ENCODE measurements around the gene ZNF830.

DNA sequence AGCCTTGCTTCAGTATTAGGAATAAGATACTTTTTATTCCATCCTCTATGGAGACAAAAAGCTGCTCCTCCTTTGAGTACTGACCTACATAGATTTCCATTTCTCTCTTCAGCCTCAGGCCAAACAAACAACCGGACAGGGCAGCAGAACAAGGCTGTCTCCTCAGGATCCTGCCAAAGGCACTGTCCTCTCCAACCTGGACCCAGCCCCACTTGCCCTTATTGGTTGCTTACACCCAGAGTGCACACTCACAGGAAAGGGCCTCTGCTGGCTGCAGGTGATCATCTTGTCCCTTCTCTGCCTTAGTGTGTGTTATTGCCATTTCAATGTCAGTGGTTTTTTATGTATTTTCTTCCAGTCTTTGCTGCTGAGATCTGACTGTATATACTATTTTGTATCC, 45.6 kb downstream of the ZNF830 start:
- TF ChIP-seq, protein P1, sequence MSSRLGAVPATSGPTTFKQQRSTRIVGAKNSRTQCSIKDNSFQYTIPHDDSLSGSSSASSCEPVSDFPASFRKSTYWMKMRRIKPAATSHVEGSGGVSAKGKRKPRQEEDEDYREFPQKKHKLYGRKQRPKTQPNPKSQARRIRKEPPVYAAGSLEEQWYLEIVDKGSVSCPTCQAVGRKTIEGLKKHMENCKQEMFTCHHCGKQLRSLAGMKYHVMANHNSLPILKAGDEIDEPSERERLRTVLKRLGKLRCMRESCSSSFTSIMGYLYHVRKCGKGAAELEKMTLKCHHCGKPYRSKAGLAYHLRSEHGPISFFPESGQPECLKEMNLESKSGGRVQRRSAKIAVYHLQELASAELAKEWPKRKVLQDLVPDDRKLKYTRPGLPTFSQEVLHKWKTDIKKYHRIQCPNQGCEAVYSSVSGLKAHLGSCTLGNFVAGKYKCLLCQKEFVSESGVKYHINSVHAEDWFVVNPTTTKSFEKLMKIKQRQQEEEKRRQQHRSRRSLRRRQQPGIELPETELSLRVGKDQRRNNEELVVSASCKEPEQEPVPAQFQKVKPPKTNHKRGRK (tag; IDR thresholded peaks at IDR 0.05): no peak
- TF ChIP-seq RFX5 (IDR thresholded peaks at IDR 0.05; ENCODE audit: low read depth, low read length): no peak
- TF ChIP-seq BRCA1 (IDR thresholded peaks at IDR 0.05): no peak
- TF ChIP-seq BRCA1 (CRISPR knock-in tag; IDR thresholded peaks at IDR 0.05): no peak
- no peak for TF ChIP-seq ESRRA (IDR thresholded peaks at IDR 0.05; ENCODE audit: borderline replicate concordance, low read depth)
- TF ChIP-seq CSDE1 (IDR thresholded peaks at IDR 0.05): no peak
- TF ChIP-seq ZNF3 (CRISPR knock-in tag; IDR thresholded peaks at IDR 0.05): no peak
- TF ChIP-seq SP2 (IDR thresholded peaks at IDR 0.05; ENCODE audit: extremely low read depth, low read depth, low read length, poor library complexity, severe bottlenecking): no peak
- TF ChIP-seq, protein P2, sequence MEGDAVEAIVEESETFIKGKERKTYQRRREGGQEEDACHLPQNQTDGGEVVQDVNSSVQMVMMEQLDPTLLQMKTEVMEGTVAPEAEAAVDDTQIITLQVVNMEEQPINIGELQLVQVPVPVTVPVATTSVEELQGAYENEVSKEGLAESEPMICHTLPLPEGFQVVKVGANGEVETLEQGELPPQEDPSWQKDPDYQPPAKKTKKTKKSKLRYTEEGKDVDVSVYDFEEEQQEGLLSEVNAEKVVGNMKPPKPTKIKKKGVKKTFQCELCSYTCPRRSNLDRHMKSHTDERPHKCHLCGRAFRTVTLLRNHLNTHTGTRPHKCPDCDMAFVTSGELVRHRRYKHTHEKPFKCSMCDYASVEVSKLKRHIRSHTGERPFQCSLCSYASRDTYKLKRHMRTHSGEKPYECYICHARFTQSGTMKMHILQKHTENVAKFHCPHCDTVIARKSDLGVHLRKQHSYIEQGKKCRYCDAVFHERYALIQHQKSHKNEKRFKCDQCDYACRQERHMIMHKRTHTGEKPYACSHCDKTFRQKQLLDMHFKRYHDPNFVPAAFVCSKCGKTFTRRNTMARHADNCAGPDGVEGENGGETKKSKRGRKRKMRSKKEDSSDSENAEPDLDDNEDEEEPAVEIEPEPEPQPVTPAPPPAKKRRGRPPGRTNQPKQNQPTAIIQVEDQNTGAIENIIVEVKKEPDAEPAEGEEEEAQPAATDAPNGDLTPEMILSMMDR (IDR thresholded peaks at IDR 0.05 in 2 of 3, conservative IDR thresholded peaks at IDR 0.05 in 1 of 3; ENCODE audit: insufficient read depth in 2 of 3, low read depth in 1 of 3, low read length in 3 of 3): no peak
- no peak for TF ChIP-seq XRCC3 (IDR thresholded peaks at IDR 0.05)
- TF ChIP-seq HNRNPLL (IDR thresholded peaks at IDR 0.05; ENCODE audit: low read depth, low read length, poor library complexity, severe bottlenecking): no peak
- no peak for TF ChIP-seq ZNF830 (CRISPR knock-in tag; IDR thresholded peaks at IDR 0.05)
- no peak for TF ChIP-seq ZNF518B (CRISPR knock-in tag; IDR thresholded peaks at IDR 0.05)
- TF ChIP-seq, protein P3, sequence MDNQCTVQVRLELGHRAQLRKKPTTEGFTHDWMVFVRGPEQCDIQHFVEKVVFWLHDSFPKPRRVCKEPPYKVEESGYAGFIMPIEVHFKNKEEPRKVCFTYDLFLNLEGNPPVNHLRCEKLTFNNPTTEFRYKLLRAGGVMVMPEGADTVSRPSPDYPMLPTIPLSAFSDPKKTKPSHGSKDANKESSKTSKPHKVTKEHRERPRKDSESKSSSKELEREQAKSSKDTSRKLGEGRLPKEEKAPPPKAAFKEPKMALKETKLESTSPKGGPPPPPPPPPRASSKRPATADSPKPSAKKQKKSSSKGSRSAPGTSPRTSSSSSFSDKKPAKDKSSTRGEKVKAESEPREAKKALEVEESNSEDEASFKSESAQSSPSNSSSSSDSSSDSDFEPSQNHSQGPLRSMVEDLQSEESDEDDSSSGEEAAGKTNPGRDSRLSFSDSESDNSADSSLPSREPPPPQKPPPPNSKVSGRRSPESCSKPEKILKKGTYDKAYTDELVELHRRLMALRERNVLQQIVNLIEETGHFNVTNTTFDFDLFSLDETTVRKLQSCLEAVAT (IDR thresholded peaks at IDR 0.05): no peak
- no peak for TF ChIP-seq ZNF143 (CRISPR knock-in tag; IDR thresholded peaks at IDR 0.05)

All from K562 (cell line).